IPS DF 19.7 (cell line): ENCODE data around the gene THADA.

ENCODE experiments used
- DNase-seq: peaks from one replicate; pipeline ENCODE4 v3.0.0-alpha.2; 2013; ENCODE audit warnings: low read depth, low spot score

THADA gene

GRCh38 chr2:43328133-43328532 lies 267.7 kb downstream of the THADA start:
- no peak for DNase-seq

GRCh38 chr2:43327119-43327518 lies 268.7 kb downstream of the THADA start:
- DNase-seq: no peak

- DNase-seq: no peak
These were observed 269.6 kb downstream of the THADA start for GRCh38 chr2:43326101-43326825.

GRCh38 chr2:43325107-43325811 lies 270.6 kb downstream of the THADA start:
- no peak for DNase-seq

GRCh38 chr2:43324259-43325106 lies 271.4 kb downstream of the THADA start:
- no peak for DNase-seq

- DNase-seq: no peak
These were observed 272.0 kb downstream of the THADA start for GRCh38 chr2:43323857-43324256.

- no peak for DNase-seq
These were observed 274.4 kb downstream of the THADA start for GRCh38 chr2:43321446-43321845.

GRCh38 chr2:43319541-43319940 lies 276.3 kb downstream of the THADA start:
- no peak for DNase-seq

- no peak for DNase-seq
These were observed 277.0 kb downstream of the THADA start for GRCh38 chr2:43318791-43319190.

GRCh38 chr2:43317680-43318079 lies 278.2 kb downstream of the THADA start:
- DNase-seq: no peak

- DNase-seq: no peak
These were observed 278.6 kb downstream of the THADA start for GRCh38 chr2:43317194-43317593.

- DNase-seq: no peak
These were observed 280.4 kb downstream of the THADA start for GRCh38 chr2:43315482-43315881.

GRCh38 chr2:43314299-43314927 lies 281.4 kb downstream of the THADA start:
- DNase-seq: no peak

- no peak for DNase-seq
These were observed 282.2 kb downstream of the THADA start for GRCh38 chr2:43313642-43314017.

- DNase-seq: no peak
These were observed 282.8 kb downstream of the THADA start for GRCh38 chr2:43312755-43313641.

GRCh38 chr2:43311276-43311675 lies 284.6 kb downstream of the THADA start:
- no peak for DNase-seq

- no peak for DNase-seq
These were observed 285.9 kb downstream of the THADA start for GRCh38 chr2:43309935-43310334.

- no peak for DNase-seq
These were observed 287.9 kb downstream of the THADA start for GRCh38 chr2:43307973-43308372.

- no peak for DNase-seq
These were observed 288.8 kb downstream of the THADA start for GRCh38 chr2:43307046-43307445.

GRCh38 chr2:43306197-43306596 lies 289.6 kb downstream of the THADA start:
- DNase-seq: no peak

- no peak for DNase-seq
These were observed 290.3 kb downstream of the THADA start for GRCh38 chr2:43305517-43305916.
